OCI-LY3 (cell line): ENCODE results near the gene NPSR1.

ENCODE experiments used
- EZH2phosphoT487 ChIP-seq: fragments of 200-600 bp; shearing (Covaris generic); IDR thresholded peaks from 2 replicates; pipeline ENCODE4 v1.6.1; 2018; ENCODE audit warnings: antibody characterized with exemption, mixed run types, low read depth
- TF ChIP-seq, protein P1 (sequence below): fragments of 200-600, 300-600 bp; sonication (generic); IDR thresholded peaks from 2 replicates; pipeline ENCODE4 v1.5.1; 2014; ENCODE audit warnings: antibody characterized with exemption, low read length, low read depth

DNA sequence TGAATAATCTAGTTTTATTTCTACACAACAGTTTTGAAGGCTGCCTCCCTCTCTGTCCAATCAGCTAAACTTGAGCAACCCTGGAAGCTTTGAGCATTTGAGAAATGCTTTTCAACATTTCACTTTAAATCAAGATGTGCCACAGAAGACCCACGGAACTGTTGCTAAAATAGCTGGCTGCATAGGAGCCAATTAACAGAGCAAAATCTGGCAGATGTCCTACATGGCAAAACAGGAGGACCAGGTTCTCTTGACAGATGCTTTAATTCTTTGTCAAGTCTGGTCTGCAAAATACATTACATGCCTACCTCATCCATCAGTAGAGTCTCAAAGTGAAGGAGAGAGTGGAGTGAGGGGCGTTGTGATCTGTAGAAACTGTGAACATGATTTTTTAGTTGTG, 193.4 kb downstream of the NPSR1 start:
- TF ChIP-seq, protein P1, sequence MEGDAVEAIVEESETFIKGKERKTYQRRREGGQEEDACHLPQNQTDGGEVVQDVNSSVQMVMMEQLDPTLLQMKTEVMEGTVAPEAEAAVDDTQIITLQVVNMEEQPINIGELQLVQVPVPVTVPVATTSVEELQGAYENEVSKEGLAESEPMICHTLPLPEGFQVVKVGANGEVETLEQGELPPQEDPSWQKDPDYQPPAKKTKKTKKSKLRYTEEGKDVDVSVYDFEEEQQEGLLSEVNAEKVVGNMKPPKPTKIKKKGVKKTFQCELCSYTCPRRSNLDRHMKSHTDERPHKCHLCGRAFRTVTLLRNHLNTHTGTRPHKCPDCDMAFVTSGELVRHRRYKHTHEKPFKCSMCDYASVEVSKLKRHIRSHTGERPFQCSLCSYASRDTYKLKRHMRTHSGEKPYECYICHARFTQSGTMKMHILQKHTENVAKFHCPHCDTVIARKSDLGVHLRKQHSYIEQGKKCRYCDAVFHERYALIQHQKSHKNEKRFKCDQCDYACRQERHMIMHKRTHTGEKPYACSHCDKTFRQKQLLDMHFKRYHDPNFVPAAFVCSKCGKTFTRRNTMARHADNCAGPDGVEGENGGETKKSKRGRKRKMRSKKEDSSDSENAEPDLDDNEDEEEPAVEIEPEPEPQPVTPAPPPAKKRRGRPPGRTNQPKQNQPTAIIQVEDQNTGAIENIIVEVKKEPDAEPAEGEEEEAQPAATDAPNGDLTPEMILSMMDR, result no peak
- TF ChIP-seq EZH2phosphoT487, result no peak
